ENCODE measurements around the gene CDK15.

CDK15 gene

GRCh38 chr2:201908901-201909300 lies 102.6 kb downstream of the CDK15 start:
- no peak for DNase-seq (ENCODE audit: low read depth, low spot score)

GRCh38 chr2:201909348-201909747 lies 103.0 kb downstream of the CDK15 start:
- no peak for DNase-seq (ENCODE audit: low read depth, low spot score)

DNA sequence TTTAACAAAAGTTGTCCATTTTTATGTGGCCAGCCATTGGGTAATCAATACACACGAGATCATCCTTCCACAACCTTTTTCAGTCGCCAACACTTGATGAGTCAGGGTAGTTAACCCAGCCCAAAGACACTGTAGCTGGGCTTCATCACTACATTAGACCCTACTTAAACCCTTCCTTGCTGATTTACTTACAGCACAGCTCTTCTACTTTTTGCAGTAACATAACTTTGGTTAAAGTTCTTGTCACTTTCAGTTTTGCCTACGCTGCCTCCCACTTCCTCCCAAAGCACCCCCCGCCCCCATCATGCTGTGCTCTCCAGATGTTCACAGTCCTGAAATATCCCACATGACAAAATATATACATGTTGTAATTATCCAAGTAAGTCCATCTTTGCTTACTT lies 103.6 kb downstream of the CDK15 start:
- no peak for DNase-seq (ENCODE audit: low read depth, low spot score)

- no peak for DNase-seq (ENCODE audit: low read depth, low spot score)
These were observed 105.0 kb downstream of the CDK15 start for GRCh38 chr2:201911372-201911771.

GRCh38 chr2:201913201-201913600 lies 106.9 kb downstream of the CDK15 start:
- DNase-seq (ENCODE audit: low read depth, low spot score): no peak

- no peak for DNase-seq (ENCODE audit: low read depth, low spot score)
These were observed 109.1 kb downstream of the CDK15 start for GRCh38 chr2:201915446-201915845.

GRCh38 chr2:201916565-201916964 lies 110.2 kb downstream of the CDK15 start:
- DNase-seq (ENCODE audit: low read depth, low spot score): no peak

- no peak for DNase-seq (ENCODE audit: low read depth, low spot score)
These were observed 112.4 kb downstream of the CDK15 start for GRCh38 chr2:201918616-201919307.

DNA sequence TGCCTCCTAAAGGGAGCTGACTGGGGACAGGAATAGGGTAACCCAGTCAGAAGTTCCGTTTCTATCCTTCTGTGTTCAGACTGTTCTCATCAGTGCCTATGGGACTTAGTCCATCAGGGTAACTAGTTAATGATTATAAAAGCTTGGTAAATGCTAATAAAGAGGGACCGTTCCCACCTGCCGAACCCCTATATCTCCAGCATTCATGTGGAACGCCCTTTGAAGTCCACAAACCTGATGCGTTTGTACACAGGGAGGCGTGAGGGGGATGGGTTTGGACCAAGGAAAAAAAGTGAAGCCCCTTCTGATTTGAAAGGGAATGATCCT lies 112.9 kb downstream of the CDK15 start:
- DNase-seq (ENCODE audit: low read depth, low spot score): no peak

- DNase-seq (ENCODE audit: low read depth, low spot score): no peak
These were observed 117.3 kb downstream of the CDK15 start for GRCh38 chr2:201923436-201924328.

- no peak for DNase-seq (ENCODE audit: low read depth, low spot score)
These were observed 118.1 kb downstream of the CDK15 start for GRCh38 chr2:201924453-201924852.

DNA sequence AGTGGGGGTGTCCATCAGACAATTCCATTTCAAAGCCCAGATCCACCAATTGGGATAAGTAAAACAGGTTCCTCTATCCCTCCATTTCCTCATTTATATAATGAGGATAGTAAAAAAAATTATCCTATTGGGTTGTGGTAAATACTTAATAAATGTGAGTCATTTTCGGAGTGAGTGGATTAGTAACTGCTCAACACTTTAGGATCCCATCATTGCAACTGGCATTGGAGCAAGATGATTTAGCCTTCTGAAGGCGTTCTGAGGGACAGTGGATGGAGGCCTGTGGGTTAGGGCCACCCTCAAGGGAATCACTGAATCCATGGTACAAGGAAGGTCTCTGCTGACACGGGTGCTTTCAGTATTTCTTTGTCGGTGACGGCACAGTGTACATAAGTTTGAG lies 118.7 kb downstream of the CDK15 start:
- no peak for DNase-seq (ENCODE audit: low read depth, low spot score)

- no peak for DNase-seq (ENCODE audit: low read depth, low spot score)
These were observed 119.7 kb downstream of the CDK15 start for GRCh38 chr2:201926067-201926466.

- DNase-seq (ENCODE audit: low read depth, low spot score): no peak
These were observed 122.0 kb downstream of the CDK15 start for GRCh38 chr2:201928363-201928762.

- DNase-seq (ENCODE audit: low read depth, low spot score): no peak
These were observed 123.1 kb downstream of the CDK15 start for GRCh38 chr2:201929281-201930026.

GRCh38 chr2:201930043-201930442 lies 123.7 kb downstream of the CDK15 start:
- no peak for DNase-seq (ENCODE audit: low read depth, low spot score)

DNA sequence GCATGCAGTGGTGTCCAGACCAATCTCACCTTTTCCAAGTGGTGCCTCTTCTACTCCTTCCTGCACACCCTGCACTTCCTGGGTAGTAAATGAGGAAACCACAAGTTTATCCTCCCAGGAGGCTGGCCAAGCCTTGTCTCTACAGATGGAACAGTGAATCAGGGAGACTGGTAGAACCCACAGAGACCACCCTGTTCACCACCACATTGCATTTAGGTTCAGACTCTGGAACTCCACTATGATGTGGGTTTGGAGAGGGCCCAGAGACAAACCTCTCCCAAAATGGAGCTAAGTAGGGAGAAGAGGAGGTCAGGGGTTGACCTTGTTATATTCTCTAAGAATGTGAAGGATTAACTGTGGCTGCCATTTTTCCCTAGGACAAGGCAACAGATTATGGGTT lies 124.5 kb downstream of the CDK15 start:
- DNase-seq (ENCODE audit: low read depth, low spot score): no peak

GRCh38 chr2:201931475-201931874 lies 125.1 kb downstream of the CDK15 start:
- no peak for DNase-seq (ENCODE audit: low read depth, low spot score)

DNA sequence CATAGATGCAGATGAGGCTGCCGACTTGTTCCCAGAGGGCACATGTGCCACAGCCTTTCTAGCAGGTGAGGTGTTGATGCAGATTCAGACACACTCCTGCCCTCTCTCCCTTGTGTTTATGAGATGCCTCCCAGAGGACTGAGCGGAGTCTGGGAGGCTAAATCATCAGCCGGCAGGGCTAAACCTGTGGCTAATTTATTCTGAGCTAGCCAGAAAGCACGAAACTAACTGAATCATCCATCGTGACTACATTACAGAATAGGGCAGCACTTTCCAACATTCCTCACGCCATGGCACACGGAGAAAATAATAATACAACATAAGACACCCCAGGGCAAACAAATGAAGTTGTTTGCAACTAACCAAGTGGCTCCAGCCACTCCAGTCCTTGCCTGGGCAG lies 125.6 kb downstream of the CDK15 start:
- no peak for DNase-seq (ENCODE audit: low read depth, low spot score)

- no peak for DNase-seq (ENCODE audit: low read depth, low spot score)
These were observed 126.2 kb downstream of the CDK15 start for GRCh38 chr2:201932511-201932910.

DNA sequence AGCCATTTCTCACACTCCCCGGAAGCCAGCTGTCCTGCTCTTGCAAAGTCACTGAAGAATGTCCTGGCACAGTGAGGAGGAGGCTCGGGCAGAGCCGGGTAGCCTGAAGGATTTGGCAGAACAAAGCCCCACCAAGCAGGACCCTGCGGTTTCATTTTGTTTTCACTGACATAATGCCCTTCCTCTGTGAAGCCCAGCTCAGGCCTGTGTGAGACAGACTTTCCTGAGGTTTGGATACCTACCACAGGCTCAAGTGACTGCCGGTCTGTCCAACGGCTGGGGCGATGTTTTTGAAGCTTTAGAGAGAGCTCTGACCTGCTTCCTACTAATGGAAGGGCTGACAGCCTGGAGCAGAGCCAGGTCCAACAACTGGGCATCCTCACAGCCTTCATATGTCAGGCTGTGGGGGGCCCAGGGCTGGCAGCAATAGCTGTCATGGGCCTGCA lies 127.5 kb downstream of the CDK15 start:
- no peak for DNase-seq (ENCODE audit: low read depth, low spot score)

DNA sequence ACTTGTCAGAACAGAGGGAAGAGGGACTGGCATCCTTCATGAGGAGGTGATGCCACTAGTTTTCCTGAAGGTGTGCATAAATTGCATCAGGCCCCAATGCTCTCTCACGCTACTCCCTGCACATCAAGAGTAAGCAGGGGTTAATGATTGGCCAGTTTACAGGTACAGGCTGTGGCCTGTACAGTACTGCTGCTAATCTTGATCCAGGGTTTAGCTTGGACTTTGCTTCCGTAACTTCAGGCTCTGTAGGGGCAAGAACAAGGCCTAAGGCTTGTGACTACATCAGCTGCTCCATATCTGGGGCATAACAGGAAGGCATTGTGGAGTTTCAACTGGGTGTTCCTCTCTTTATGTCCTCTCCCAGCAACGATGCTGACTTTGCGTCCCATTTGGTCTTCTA lies 130.5 kb downstream of the CDK15 start:
- DNase-seq (ENCODE audit: low read depth, low spot score): no peak

All from activated naive CD8-positive, alpha-beta T cell treated with anti-CD3 and anti-CD28 coated beads, Interleukin-2, amount 50 U/mL, for 16 hours (primary cell).